NCI-H69 (cell line): ENCODE measurements around the gene CNGA1.
"Not testable (repeated sequence)": the region's sequence is repeated elsewhere in the genome, so short reads cannot be mapped to it uniquely, and the experiment has no call there.

Experiments used
- DNase-seq: peaks from one replicate; lab custom pipeline; 2025; lab: John Stamatoyannopoulos, UW

The CNGA1 gene

DNA sequence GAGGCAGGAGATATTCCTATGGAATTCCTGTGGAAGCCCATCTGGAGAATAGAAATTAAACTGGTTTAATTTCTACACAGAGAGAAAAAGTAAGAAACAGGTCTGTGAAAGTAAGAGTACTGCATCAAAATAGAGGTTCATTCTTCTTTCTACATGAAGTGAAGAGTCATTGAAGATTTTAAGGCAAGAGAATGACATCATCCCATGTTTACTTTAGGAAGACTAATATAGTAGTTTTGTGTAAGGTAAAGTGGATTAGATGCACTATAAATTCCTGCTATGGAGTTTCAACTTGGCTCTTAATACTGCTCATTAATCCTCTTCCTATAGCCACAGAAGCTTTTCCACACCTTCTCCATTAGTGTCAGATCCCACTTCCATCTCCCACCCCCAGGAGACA is 47.6 kb downstream of the CNGA1 start:
- DNase-seq = no peak

DNA sequence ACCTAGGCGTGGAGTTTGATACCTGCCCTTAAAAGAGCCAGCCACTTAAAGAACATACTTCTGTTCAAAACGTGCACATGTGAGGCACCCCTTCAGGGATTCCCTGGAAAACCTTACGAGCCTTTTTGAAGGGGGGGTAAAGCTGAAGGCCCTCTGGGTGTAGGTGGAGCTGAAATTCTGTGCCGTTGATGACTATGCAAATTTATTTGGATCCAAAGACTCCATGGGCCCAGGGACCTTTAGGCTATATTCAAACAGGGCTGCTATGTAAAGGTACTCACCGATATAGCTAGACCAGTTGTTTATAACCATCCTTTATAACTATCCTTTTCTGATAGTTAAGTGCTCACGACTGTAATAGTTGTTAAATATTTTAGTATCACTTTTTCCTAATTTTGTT is 61.8 kb downstream of the CNGA1 start:
- DNase-seq = no peak

DNA sequence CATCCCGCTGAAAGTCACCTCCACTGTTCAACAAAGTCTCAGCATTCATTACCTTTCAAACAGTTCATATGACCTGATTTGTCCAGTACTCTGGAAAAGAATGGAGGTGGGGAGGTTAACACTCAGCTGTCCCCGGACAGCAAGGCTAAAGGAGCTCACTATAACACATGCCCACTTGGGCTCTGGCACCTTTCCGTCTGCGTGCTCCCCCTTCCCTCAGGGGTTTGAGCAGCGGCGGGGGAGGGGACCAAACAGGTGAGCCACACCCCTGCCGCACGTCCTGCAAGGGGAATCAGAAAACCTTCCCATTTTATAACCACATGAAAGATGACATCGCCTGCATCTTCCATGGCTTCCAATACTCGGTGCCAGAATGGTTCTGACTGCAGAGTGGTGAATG is 62.2 kb downstream of the CNGA1 start:
- no peak for DNase-seq

DNA sequence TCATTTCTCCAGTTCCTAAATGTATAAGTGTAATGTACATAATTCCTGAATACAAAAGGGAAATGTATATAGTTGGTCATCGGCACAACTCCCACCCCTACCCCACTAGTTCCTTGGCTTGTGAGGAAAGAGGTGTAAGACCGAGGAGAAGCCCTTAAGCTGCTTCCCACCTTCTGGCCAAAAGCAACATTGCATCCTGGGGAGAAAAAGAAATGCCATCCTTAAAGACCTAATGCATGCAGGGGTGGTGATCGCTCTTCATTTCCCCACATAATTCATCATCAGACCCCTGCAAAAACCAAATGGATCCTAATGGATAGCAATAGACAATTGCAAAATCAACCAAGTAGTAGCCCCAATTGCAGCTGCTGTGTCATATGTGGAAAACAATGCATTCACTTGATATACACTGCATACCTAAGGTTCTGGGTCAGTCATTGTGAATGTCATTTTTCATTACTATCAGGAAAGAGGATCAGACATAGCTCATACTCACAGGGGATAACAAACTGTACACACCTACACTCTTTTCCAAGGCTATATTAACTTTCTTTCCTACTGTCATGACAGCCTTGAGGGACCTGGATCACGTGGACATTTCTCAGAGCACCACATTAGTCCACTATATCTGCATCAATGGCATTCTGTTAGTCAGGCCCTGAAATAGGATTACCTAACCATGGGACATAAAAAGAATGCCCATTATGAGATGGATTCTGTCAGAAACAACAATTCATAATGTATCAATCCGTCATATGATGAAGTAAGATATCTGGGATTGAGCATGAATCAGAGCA is 70.4 kb downstream of the CNGA1 start:
- no peak for DNase-seq

DNA sequence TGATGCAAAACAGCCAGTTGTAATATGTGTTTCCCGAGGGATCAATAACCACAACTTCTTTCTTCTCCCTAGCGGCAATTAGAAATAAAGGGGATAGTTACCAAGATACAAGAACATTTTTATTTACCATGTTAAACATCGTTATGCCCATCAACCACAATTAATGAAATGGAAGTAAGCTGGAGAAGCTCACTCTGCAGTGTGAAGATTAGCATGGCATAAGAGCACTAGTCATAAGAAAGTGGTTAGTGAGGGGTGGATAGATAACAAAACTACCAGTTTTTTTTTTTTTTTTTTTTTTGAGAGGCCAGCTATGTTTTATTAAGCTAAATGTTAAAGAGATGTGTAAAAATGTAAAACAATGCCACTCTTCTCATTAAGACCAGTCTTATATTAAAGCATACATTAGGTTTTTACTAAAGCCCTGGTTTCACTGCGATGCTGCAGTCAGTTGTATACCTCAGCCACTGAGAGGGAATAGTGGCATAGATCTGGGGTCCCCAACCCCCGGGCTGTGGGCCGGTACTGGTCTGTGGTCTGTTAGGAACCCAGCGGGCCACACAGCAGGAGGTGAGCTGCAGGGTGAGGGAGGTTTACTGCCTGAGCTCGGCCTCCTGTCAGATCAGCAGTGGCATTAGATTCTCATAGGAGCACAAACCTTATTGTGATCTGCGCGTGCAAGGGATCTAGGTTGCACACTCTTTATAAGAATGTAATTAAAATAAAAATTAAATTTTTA is 74.2 kb downstream of the CNGA1 start:
- DNase-seq = no peak

DNA sequence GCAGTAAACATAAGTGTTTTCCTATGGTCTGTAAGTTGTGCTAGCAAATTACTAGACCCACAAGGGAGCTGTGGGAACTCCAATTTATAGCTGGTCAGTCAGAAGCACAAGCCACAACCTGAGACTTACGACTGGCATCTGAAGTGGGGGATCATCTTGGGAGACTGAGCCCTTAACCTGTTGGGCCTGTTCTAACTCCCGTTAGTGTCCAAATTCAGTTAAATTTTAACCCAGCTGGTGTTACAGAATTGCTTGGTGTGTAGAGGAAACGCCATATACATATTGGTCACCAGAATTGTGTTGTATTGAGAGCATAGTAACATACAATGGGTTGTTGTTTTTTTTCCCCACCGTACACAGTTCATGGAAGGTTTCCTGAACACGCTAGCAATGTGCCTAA is 77.0 kb downstream of the CNGA1 start:
- DNase-seq = no peak

DNA sequence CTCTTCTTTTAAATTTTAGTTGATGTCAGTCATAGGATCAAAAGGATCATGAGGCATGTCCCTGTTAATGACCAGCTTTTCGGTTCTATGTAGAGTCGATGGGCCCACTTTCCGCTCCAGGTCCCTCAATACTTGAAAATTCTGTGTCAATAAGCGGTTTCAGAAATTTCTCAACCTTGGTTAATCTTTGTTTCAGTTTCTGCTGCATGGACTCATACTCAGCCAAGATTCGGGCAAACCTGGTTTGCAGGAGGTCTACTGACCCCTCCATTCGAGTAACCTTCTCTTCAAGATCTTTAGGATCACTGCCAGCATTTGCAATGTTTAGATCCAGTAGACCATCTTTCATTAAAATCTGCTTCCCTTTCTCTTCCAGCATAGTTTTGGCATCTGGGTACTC is 80.1 kb downstream of the CNGA1 start:
- DNase-seq = no peak

DNA sequence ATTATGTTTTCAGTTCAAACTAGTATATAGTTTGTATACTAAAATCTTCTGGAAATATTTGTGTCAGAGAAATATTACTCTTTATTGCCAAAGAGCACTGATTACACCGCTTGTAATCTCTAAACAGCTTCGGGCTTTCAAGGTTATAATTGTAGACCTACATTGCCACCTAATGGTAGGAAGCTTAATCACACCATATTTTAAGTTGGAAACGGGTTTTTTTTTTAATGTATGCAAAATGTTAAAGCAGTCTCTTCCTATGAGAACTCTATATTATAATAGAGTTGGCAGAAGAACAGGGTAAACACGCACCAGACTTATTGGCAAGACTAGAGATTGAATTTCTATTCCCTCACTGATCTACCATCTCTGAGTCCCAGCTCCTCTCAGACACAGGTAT is 82.6 kb downstream of the CNGA1 start:
- peak; percentile 36 for DNase-seq

DNA sequence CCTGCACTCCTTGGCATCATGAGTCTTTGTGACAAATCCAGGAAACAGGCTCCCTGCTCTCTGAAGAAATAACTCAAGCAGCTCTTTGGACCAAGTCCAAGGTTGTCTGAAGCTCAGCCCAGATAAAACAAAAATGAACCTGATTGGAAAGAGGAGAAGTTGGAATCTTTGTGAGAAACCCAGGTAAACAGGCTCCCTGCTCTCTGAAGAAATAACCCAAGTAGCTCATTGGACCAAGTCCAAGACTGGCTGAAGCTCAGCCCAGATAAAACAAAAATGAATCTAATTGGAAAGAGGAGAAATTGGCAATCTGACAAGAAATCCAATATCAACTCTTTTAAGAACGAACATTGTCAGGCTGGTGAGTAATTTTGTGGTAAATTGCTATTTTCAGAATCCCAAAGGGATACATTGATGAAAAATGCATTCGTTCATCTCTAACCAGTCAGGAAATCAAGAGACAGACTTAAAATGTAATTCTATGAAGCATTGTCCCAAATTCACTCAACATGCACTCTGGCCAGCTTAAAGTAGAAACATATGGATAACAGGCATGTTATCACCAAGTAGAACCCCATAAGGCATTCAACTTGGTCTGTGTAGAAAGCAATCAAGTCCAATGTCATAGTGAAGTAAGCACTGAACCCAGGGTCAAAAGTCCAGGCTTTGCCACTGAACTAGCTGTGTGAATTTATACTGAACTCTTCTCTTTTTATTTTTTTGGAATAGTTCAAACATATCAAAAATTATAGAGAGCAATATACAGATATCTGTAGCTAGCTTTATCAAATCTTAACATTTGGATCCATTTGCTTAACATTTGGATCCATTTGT is 85.3 kb downstream of the CNGA1 start:
- peak; percentile 5 for DNase-seq

DNA sequence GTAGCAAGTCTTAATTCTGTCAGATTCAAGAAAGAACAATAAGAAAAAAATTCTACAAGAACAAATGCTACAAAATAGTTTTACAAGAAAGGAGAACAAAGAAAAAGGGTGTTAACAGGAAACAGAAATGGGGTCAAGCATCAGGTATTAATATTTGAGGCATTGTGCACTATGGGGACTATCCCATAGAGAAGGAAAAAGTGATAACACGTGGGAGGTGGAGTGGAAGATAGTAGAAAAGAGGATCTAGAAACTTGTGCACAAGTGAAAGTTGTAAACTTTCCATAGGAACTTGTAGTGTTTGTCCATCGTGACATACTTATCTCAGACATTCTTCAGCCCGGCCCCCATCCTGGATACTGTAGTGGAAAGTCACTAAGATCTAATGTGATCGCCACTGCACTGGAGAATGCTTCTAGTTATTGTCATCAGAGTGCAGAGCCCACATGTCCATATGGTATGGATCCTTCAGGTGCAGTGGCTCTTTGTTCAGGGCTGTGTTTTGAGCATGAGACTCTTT is 86.7 kb downstream of the CNGA1 start:
- no peak for DNase-seq

DNA sequence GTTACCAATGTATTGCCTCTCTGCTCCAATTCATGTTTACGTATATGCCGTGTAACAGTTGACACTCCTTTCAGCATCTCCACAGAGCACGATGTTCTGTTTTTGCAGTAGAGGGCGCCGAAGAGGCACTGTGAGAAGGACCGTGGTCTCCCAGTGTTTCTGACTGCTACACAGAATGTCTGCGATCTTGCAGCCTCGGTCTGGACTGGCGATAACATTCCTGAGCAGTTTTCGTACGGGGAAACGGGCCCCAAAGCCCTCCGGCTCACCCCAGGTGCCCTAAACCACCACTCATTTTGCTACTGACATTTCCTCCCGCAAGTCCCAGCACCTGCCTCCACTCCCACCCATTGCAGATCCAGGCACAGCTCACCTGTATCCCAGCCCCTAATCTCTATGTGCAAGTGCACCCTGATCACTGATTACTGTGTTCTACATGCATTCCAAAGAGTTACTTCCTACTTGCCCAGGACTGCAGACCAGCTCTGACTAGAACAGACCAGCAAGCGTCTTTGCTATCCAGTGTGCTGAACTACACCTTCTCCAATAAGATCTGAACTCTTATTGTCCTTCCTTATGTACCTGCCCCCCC is 89.7 kb downstream of the CNGA1 start:
- peak; percentile 53 for DNase-seq

DNA sequence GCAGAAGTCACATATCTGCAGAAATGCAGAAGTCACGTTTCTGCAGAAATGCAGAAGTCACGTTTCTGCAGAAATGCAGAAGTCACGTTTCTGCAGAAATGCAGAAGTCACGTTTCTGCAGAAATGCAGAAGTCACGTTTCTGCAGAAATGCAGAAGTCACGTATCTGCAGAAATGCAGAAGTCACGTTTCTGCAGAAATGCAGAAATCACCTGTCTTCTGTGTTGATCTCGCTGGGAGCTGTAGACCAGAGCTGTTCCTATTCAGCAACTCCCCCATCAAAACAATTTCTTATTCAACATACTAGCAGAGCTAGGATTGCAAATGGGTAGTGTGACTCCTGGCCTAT is 93.2 kb downstream of the CNGA1 start:
- not testable (repeated sequence) for DNase-seq

DNA sequence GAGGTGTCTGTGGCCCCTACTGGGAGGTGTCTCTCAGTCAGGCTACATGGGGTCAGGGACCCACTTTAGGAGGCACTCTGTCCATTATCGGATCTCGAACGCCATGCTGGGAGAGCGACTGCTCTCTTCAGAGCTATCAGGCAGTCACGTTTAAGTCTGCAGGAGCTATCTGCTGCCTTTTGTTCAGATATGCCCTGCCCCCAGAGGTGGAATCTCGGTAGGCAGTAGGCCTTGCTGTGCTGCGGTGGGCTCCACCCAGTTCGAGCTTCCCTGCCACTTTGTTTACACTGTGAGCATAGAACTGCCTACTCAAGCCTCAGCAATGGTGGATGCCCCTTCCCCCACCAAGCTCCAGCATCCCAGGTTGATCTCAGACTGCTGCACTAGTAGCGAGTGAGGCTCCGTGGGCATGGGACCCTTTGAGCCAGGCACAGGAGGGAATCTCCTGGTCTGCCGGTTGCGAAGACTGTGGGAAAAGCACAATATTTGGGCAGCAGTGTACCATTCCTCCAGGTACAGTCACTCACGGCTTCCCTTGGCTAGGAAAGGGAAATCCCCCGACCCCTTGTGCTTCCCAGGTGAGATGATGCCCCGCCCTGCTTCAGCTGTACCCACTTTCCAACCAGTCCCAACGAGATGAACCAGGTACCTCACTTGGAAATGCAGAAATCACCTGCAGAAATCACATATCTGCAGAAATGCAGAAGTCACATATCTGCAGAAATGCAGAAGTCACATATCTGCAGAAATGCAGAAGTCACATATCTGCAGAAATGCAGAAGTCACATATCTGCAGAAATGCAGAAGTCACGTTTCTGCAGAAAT is 93.8 kb downstream of the CNGA1 start:
- DNase-seq = not testable (repeated sequence)

DNA sequence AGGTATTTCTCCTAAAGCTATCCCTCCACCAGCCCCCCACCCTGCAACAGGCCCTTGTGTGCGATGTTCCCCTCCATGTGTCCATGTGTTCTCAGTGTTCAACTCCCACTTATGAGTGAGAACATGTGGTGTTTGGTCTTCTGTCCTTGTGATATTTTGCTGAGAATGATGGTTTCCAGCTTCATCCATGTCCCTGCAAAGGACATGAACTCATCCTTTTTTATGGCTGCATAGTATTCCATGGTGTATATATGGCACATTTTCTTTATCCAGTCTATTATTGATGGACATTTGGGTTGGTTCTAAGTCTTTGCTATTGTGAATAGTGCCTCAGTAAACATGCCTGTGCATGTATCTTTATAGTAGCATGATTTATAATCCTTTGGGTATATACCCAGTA is 99.3 kb downstream of the CNGA1 start:
- not testable (repeated sequence) for DNase-seq

DNA sequence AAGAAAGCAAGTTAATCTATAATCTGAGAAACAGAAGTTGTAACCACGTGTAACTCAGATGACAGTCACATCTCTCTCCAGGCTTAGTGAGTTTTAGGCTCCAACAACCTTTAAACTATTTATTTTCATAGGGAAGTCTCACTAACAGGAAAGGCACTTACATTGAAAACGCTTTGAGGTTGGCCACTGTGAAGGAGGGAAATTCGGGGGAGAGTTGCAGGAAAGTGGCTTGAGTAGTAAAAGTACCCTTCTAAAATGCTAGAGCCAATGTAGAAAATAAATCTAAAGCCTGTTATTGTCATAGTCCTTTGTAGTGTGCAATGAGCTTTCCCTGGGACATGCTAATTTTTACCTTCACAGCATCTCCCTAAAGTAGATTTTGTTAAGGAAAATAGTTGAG is 101.1 kb downstream of the CNGA1 start:
- DNase-seq = no peak

DNA sequence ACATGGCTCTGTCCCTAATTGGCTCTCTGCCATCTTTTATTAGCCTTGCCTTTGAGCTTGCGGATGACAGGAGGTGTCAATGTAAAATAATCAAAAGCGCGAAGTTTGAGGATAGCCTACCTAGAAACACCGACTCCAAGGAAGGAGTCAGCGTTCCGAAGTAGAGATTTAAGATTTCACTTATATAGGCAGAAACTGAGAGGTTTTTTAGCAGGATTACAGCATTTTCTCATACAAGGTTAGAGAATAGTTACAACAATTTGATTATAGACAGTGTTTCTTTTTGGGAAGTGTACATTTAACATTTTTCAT is 101.6 kb downstream of the CNGA1 start:
- no peak for DNase-seq

DNA sequence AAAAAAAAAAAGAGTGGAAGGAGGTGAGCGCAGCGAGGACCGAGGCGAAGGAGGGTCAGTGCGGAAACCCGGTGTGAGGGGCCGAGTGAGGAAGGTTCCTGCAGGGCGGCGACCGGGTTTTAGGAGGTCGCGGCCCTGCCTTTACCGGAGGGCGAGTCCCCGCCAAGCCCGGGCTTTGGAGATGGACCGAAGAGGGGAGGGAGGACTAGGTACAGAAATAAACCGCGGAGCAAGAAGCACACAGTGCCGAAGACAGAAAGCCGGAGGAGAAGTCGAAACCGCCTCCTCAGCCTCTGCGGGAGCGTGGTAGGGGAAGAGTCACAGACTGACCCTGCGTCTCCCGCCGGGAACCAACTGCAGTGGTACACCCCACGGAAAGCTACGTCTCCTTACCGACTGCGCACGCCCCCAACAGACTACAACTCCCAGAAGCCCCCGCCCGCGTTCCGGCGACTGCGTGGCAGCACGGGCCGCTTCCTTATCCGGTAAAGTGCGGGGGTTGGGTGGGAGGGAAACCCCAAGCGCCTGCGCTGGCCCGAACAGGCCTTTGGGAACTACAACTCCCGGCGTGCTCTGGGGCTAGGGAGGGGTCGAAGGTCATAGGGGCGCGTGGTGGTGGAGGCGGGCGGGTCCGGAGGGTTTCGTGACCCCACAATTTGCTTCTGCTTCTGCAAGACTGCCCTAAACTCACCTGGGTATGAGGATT is 102.1 kb downstream of the CNGA1 start, which contains the start of gene NFXL1:
Gene NFXL1, minus strand, starts transcription at position 364 of the 706 bp plus-strand sequence. CDS start 380 bp downstream, outside the sequence.
- DNase-seq = peak; percentile 96

DNA sequence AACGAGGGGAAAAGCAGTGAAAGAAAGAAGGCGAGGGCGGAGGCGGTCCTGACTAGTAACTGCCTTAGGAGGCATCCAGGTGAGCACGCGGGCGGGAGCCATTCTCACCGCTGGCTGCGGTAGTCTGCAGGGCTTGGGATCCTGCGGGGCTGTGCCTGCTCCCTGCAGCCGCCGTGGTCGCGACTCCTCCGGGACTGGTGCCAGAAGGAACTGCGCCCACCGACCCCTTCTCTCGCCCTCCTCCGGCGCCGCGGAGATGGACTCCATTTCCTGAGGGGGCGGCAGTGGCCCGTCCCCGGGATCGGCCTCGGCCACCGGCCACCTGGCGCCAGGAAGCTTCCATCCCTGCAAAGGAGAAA is 102.6 kb downstream of the CNGA1 start:
- peak; percentile 65 for DNase-seq

DNA sequence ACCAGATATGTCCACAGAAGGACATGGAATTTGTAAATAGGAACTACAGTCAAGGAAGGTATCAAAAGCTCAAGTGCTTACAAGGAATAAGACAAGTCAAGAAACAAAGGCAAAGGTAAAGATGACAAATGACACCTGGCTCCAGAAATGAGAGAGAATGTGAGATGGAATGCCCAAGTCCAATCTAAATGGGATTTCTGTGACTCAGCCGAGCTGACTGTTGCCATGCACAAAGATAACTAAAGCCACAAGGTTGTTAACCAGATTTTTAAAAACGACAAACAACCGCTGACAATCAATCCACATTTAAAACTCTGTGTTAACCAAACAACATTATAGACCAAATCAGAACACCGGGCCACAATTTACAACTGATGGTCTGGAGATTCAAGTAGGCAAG is 103.2 kb downstream of the CNGA1 start:
- DNase-seq = peak; percentile 10

DNA sequence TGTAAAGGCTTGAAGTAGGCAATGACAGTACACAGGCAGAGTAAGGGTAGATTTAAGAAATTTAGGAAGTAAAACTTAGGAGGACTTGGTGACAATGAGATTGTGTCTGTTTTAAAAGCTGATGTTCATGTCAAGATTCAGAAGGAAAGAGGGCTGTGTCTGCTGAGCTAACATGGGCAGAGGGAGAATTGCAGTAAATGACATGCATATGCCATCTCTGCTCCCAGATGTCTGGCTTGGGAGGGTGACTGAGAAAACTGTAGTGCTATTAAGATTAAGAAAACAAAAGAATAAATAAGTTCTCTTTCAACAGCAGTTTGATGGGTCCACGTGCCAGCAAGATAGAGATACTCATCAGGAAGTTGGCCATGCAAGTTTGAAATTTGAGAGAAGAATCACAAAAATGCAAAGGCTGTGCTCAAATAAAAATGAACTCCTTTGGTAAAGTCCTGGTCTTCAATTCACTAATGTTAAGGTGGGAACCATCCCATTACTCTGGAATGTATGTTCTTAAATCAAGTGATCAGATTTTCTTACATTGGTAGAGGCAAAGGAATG is 109.3 kb downstream of the CNGA1 start:
- no peak for DNase-seq
